Sigmoid colon (tissue), 4 donors: ENCODE measurements around the gene GGA1.

Experiments used
- EP300 ChIP-seq, 4 donors: sonication (generic); formaldehyde crosslinking; IDR thresholded peaks; one replicate each; pipeline ENCODE4 v1.6.1; 2017; ENCODE audit warnings: antibody characterized with exemption in 4 of 4
- POLR2A ChIP-seq, 2 donors: fragments of 450-650 bp; IDR thresholded peaks; one replicate each; pipeline ENCODE4 v1.6.1; 2016; ENCODE audit warnings: antibody characterized with exemption in 2 of 2, mild to moderate bottlenecking in 2 of 2, moderate library complexity in 2 of 2
- POLR2AphosphoS5 ChIP-seq, 4 donors: sonication (generic); formaldehyde crosslinking; IDR thresholded peaks; one replicate each; pipeline ENCODE4 v1.6.1; 2017; ENCODE audit warnings: antibody characterized with exemption in 4 of 4
- TF ChIP-seq, protein P1 (sequence below), 4 experiments: fragments of 450-650 bp in 3 of 4; fragments of 200-600 bp in 1 of 4; IDR thresholded peaks; one replicate each; pipeline ENCODE4 v1.5.1; 2016 to 2019; ENCODE audit warnings: antibody characterized with exemption in 4 of 4, mild to moderate bottlenecking in 3 of 4, moderate library complexity in 2 of 4

GRCh38 chr22:37664249-37665101, 55.8 kb downstream of the GGA1 start:
- TF ChIP-seq, protein P1, sequence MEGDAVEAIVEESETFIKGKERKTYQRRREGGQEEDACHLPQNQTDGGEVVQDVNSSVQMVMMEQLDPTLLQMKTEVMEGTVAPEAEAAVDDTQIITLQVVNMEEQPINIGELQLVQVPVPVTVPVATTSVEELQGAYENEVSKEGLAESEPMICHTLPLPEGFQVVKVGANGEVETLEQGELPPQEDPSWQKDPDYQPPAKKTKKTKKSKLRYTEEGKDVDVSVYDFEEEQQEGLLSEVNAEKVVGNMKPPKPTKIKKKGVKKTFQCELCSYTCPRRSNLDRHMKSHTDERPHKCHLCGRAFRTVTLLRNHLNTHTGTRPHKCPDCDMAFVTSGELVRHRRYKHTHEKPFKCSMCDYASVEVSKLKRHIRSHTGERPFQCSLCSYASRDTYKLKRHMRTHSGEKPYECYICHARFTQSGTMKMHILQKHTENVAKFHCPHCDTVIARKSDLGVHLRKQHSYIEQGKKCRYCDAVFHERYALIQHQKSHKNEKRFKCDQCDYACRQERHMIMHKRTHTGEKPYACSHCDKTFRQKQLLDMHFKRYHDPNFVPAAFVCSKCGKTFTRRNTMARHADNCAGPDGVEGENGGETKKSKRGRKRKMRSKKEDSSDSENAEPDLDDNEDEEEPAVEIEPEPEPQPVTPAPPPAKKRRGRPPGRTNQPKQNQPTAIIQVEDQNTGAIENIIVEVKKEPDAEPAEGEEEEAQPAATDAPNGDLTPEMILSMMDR (IDR thresholded peaks at IDR 0.05) = no peak
- no peak for TF ChIP-seq EP300 (IDR thresholded peaks at IDR 0.05)
- no peak for TF ChIP-seq POLR2A (IDR thresholded peaks at IDR 0.05)
- TF ChIP-seq POLR2AphosphoS5 (IDR thresholded peaks at IDR 0.05) = no peak
